Endothelial cell of hepatic sinusoid (primary cell): ENCODE results near the gene CMTM8.

Experiments
- in situ Hi-C: cut with HindIII; loops from 2 replicates; pipeline ENCODE4 v1.10.0; 2017; ENCODE audit warnings: low sequenced_read_pairs

The CMTM8 gene, protein sequence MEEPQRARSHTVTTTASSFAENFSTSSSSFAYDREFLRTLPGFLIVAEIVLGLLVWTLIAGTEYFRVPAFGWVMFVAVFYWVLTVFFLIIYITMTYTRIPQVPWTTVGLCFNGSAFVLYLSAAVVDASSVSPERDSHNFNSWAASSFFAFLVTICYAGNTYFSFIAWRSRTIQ

DNA sequence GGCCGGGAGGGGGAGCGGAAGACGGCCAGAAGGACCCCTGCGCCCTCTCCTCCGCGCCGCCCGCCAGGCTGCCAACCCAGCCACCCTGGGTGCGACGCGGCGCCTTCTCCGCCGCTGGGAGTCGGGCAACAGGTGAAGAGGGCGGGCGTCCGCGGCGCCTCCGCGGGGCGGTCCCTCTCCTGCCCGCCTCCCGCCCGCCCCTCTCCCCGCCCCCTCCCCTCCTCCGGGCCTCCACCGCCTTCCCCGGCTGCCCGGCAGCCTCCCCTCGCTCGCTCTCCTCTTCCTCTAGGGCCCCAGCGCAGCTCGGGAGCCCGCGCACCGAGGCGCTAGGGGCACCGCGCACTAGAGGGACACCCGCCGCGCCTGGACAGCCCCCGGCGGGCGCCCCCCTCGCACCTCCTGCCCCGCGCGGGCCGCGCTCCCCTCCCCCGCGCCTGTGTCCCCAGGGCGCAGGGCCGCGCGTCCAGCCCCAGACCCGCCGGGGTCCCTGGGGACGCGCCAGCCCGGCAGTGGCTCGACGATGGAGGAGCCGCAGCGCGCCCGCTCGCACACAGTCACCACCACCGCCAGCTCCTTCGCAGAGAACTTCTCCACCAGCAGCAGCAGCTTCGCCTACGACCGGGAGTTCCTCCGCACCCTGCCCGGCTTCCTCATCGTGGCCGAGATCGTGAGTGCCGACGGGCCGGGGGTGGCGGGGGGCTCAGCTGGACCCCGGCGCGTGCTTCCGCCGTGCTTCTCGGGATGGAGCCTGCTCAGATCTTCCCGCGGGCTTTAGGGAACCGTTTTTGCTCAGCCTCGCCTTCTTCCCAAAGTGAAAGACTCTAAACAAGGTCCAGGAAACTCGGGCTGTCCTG, at the start of gene CMTM8:
Gene CMTM8 (plus strand): TSS at position 228 of the 854 bp plus-strand sequence. CDS start 293 bp downstream, at position 521.
- in situ Hi-C loops: no loop called here

- in situ Hi-C loops: loop anchor here (25.0 kb wide), 1 partner anchor 123 kb away; no protein-coding TSS in a partner anchor
Observed at GRCh38 chr3:32189693-32190092, 48.8 kb upstream of the CMTM8 start.

- in situ Hi-C loops: loop anchor here (25.0 kb wide), 1 partner anchor 122 kb away; no protein-coding TSS in a partner anchor
Observed at GRCh38 chr3:32190556-32190955, 47.9 kb upstream of the CMTM8 start.

- in situ Hi-C loops: loop anchor here (25.0 kb wide), 1 partner anchor 119 kb away; no protein-coding TSS in a partner anchor
Observed at GRCh38 chr3:32193101-32193500, 45.4 kb upstream of the CMTM8 start.

DNA sequence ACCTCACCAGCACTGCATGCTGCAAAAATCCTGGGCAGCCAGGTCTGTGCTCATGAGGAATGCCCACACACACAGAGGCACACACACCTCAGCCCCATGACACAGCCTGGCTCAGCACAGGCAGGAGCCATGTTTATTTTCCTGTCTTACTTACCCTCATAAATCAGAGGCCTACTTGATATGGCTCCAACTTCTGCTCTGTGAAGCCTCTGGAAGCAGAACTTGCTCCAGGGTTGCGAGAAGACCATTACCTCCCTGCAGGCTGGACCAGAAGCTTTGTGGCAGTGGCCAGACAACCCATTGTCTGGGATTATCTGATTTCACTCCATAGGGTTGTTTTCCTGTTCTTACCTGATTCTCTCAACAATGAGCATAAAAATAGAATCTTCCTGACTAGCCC, 43.8 kb upstream of the CMTM8 start:
- in situ Hi-C loops: loop anchor here (25.0 kb wide), 1 partner anchor 118 kb away; no protein-coding TSS in a partner anchor

DNA sequence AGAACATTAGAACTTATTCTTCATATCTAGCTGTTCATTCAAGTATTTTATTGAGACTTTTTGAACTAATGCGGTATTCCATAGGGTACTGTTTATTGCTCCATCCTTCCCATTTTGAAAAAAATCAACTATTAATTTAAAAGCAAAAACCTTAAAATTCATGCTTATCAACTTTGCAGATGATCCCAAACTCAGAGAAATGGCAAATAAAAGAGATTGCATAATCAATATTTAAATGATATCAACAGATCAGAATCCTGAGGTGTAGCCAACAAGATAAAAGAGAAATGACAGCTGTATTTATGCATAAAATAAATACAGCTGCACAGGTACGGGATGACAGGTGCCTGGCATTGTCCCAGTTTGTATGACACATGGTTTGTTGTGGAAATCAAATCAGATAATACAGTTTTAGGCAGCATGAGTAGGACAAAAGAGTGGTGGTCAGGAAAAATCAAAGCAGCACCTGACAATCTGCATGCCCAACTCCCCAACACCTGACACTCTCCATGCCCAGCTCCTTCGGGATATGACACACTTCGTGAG, 42.4 kb upstream of the CMTM8 start:
- in situ Hi-C loops: loop anchor here (25.0 kb wide), 1 partner anchor 116 kb away; no protein-coding TSS in a partner anchor

DNA sequence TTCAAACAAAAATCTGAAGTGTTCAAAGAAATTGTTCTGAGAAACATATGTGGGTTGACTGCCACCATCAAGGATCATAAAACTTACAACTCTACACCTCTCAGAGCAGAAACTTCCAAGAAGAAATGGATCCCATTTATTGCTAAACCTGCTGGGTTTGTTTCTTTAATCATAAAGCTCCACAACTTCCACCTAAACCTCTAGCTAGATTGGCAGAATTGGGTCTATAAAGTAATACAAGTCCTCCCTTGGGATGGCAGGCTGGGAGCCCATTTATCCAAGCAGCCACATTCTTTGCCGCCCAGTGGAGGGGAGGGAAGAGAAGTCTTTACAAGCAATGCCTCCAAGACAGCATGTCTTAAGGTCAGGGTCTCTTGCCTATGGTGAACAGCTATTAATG, 40.5 kb upstream of the CMTM8 start:
- in situ Hi-C loops: loop anchor here (25.0 kb wide), 1 partner anchor 114 kb away; no protein-coding TSS in a partner anchor

DNA sequence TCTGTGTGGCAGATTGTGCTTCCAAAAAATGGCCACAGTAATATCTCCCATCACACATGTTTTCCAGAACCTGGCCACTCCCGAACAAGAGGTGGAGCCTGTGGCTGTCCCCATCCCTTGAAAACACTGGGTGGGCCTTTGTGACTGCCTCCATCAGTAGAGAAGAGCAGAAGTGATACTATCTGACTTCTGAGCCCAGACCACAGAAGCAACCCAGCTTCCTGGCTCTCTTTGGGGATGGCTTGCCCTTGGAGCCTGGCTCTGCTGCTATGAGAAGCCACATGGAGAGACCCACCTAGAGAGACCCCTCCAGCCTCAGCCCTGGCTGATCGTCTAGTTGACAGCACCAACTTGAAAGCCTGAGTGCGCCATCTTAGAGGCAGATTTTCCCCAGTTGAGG, 39.8 kb upstream of the CMTM8 start:
- in situ Hi-C loops: loop anchor here (25.0 kb wide), 1 partner anchor 114 kb away; no protein-coding TSS in a partner anchor

DNA sequence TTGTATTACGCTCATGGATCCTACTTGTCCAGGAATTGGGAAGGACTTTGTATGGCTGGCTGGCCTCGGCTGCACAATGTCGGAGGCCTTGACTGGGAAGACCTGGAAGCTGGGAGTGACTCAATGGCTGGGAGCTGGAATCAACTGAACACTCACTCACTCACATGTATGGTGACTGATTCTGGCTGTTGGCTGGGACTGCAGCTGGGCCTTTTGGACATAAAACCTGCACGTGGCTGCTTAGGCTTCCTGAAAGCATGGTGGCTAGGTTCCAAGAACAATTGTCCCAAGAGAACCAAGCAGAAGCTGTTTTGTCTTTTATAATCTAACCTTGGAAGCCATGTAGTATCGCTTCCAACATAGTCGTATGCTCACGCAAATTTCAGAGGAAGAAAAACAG, 38.0 kb upstream of the CMTM8 start:
- in situ Hi-C loops: no loop called here

- in situ Hi-C loops: no loop called here
Observed at GRCh38 chr3:32200992-32201758, 37.3 kb upstream of the CMTM8 start.

DNA sequence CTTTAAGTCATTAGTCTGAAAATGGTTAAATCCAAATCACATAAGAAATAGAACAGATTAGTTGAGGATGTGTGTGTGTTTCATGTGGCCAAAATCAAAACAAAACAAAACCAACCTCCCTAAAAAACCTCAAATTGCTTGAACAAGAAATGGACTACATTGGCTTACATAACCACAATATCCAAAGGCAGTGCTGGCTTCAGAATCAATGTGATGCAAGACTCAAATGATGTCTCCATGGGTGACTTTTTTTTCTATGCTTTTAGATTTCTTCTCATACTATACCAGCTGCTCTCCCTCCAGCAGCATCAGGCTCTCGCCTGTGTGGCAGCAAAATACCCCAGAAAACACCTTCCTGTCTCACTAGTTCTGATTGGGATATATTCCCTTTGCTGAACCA, 36.0 kb upstream of the CMTM8 start:
- in situ Hi-C loops: no loop called here

DNA sequence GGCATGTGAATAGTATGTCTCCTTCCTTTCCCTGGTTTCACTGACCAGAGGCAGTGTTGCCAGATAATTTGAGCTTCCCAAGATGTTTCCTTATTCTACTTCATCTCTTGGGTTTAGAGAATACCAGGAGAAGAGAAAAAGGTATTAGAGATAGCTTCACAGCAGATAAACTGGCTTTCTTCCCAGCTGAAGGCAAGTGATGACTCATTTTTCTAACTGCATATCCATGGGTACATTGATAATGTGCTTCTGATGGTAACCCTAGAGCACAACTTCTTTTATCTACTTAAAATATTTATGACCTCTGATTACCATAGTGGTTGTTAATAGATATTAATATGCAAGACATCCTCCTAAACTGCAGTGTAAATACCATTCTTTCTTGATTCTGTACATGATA, 34.6 kb upstream of the CMTM8 start:
- in situ Hi-C loops: no loop called here

- in situ Hi-C loops: no loop called here
Observed at GRCh38 chr3:32208447-32208846, 30.0 kb upstream of the CMTM8 start.

DNA sequence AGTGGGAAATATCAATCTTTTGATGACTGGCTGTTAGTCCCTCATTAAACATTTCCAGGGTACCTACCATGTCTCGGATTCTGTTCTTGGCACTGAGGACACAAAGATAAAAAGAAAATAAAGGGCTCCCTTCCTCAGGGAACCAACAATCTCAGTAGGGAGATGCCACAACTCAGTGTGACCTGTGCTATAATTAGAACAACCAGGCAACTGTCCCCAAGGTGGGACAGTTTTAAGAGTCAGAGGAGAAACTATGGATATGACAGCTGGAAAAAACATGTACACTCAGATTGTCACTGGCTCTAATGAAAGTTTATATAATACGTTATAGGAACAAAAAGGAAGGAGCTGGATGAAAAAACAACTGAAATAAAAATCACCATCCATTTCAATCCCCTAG, 23.3 kb upstream of the CMTM8 start:
- in situ Hi-C loops: no loop called here

- in situ Hi-C loops: no loop called here
Observed at GRCh38 chr3:32216172-32216783, 22.2 kb upstream of the CMTM8 start.

DNA sequence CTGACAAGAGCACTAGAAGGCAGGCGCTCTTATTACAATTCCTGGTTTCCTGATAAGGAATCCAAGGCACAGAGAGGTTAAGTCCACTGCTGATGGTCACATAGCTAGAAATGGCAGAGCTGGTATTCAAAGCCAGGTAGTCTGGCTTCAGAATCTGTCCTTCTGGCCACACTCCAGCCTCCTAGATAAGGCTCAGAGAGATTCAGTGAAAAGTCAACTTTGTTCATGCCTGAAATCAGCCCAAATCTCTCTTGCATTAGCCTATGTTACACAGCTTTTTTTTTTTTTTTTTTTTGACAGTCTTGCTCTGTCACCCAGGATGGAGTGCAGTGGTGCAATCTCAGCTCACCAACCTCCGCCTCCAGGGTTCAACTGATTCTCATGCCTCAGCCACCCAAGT, 21.1 kb upstream of the CMTM8 start:
- in situ Hi-C loops: no loop called here

DNA sequence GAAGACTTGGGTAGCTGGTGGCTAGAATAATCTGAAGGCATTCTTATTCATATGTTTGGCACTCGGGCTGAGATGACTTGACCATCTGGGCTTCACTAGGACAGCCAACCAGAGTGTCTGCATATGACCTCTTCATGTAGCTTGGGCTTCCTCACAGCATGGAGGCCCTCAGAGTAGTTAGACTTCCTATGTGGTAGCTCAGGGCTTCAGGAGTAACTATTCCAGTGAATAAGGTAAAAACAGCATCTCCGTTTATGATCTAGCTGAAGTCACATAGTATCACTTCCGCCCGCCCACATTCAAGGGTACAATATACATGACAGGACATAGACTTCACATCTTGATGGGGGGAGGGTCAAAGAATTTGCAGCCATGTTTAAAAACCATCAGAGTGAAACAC, 18.9 kb upstream of the CMTM8 start:
- in situ Hi-C loops: no loop called here

GRCh38 chr3:32220006-32220405, 18.5 kb upstream of the CMTM8 start:
- in situ Hi-C loops: no loop called here

DNA sequence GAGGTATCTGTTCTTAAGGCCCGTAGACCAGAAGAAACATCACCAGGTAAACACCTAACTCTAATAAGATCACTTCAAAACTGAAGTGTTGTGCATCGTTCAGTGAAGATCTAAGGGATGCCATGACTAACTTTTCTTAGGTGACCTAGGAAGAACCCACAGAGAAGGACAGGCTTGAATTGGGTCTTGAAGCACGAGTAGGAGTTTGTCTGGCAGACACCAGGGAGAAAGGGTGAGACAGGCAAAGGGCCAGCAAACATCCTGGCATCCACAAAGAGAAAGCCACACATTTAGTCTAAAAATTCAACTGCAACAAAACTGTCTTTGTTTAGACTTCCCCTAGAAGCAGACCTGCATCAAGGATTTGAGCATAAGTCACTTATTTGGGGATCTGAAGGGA, 15.5 kb upstream of the CMTM8 start:
- in situ Hi-C loops: no loop called here

DNA sequence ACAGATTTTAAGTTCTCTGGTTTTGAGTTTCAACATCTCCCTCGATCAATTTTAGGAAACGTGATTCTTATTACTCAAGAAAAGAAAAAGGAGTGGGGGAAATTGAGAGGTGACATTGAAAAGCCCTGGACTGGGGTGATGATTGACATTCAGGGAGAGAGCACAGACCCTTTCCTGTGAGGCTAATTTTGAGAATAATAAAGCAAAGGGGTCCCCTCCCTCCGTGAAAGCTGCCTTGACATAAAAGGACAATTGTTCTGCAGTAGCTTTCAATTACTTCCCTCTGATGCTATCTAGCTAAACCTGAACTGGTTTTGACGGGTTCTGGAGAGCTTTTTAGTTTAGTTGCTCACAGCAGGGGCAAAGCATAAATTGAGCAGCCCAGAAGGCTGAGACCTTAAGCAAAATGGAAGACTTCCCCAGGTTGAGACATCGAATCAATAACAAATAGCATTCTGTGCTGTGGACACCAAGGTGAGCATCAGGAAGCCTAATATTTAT, 14.4 kb upstream of the CMTM8 start:
- in situ Hi-C loops: no loop called here
